ENCODE data around the gene TRIM33. TPM values are rescaled to one million over a fixed set of nuclear protein-coding genes. Genes with fewer than 3 reads are reported as not detected.

The TRIM33 gene
- polyA plus RNA-seq, 1 donor from 2014 or later = 58.7 TPM

- no peaks in the 10 kb centered on the region for H3K9me3 ChIP-seq (ENCODE audit: low read length)
- no peaks in the 10 kb centered on the region for H3F3A ChIP-seq (ENCODE audit: insufficient read depth, low read length, poor library complexity, severe bottlenecking)
- H3K27me3 ChIP-seq (ENCODE audit: insufficient read depth, low read depth, low read length) = no peaks in the 10 kb centered on the region
- no peaks in the 10 kb centered on the region for H3K79me2 ChIP-seq (replicated peaks; ENCODE audit: insufficient read depth, low read length)
- no peak overlapping the region for H3K9ac ChIP-seq (ENCODE audit: low read length)
- H3K4me2 ChIP-seq (ENCODE audit: low read length) = no peak overlapping the region
- H4K20me1 ChIP-seq (ENCODE audit: insufficient read depth) = no peaks in the 10 kb centered on the region
- H2AFZ ChIP-seq (ENCODE audit: low read depth, low read length) = no peak overlapping the region
- H3K4me3 ChIP-seq (ENCODE audit: low read length) = no peak overlapping the region
- no peak overlapping the region for H3K27ac ChIP-seq (ENCODE audit: low read length)
- H3K9me2 ChIP-seq (ENCODE audit: insufficient read depth, low read length) = no peaks in the 10 kb centered on the region
- no peaks in the 10 kb centered on the region for H3K36me3 ChIP-seq (ENCODE audit: insufficient read depth, low read length)
- no peak for TF ChIP-seq REST (IDR thresholded peaks at IDR 0.05; ENCODE audit: borderline replicate concordance)
- no peak for TF ChIP-seq RAD21 (conservative IDR thresholded peaks at IDR 0.05)
- no peak for TF ChIP-seq TAF1 (IDR thresholded peaks at IDR 0.05; ENCODE audit: low read depth)
- TF ChIP-seq MXI1 (conservative IDR thresholded peaks at IDR 0.05; ENCODE audit: poor library complexity, severe bottlenecking) = no peak
These were observed 20.1 kb upstream of the TRIM33 start for GRCh38 chr1:114531094-114531493.

DNA sequence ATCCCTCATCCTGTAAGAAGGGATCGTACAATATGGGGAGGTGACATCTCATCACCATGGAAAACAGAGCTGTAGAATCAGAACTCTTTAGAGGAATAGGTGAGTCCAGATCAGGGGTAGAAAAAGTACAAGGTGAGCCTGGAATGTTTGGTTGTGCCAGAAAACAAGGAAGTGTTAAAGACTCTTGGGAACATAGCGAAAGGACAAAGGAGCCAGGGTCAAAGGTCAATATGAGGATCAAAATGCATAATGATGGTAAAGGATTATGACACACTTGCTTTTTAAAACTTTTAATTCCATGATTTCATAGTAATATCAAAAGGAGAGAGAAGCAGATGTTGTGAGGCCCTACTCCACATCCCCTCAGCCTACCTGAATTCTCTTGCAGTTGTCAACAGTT, 19.2 kb upstream of the TRIM33 start:
- H3K9ac ChIP-seq (ENCODE audit: low read length) = no peak overlapping the region
- no peak overlapping the region for H3K4me2 ChIP-seq (ENCODE audit: low read length)
- no peak overlapping the region for H2AFZ ChIP-seq (ENCODE audit: low read depth, low read length)
- H3K9me2 ChIP-seq (ENCODE audit: insufficient read depth, low read length) = no peaks in the 10 kb centered on the region
- no peaks in the 10 kb centered on the region for H3K79me2 ChIP-seq (replicated peaks; ENCODE audit: insufficient read depth, low read length)
- no peaks in the 10 kb centered on the region for H3K27me3 ChIP-seq (ENCODE audit: insufficient read depth, low read depth, low read length)
- TF ChIP-seq RAD21 (conservative IDR thresholded peaks at IDR 0.05) = no peak
- TF ChIP-seq EZH2 (IDR thresholded peaks at IDR 0.05; ENCODE audit: borderline replicate concordance, insufficient read depth, low read length, poor library complexity, severe bottlenecking) = no peak
- TF ChIP-seq EP300 (conservative IDR thresholded peaks at IDR 0.05; ENCODE audit: poor library complexity, severe bottlenecking) = no peak
- TF ChIP-seq SMC3 (conservative IDR thresholded peaks at IDR 0.05; ENCODE audit: poor library complexity) = no peak
- no peak for TF ChIP-seq TAF1 (IDR thresholded peaks at IDR 0.05; ENCODE audit: low read depth)
- no peak for TF ChIP-seq MXI1 (conservative IDR thresholded peaks at IDR 0.05; ENCODE audit: poor library complexity, severe bottlenecking)
- H3F3A ChIP-seq (ENCODE audit: insufficient read depth, low read length, poor library complexity, severe bottlenecking) = no peaks in the 10 kb centered on the region
- H3K36me3 ChIP-seq (ENCODE audit: insufficient read depth, low read length) = no peaks in the 10 kb centered on the region
- H3K4me3 ChIP-seq (ENCODE audit: low read length) = no peak overlapping the region
- H4K20me1 ChIP-seq (ENCODE audit: insufficient read depth) = no peaks in the 10 kb centered on the region
- no peak overlapping the region for H3K27ac ChIP-seq (ENCODE audit: low read length)
- H3K9me3 ChIP-seq (ENCODE audit: low read length) = no peaks in the 10 kb centered on the region

- Histone ChIP-seq H2AFZ (ENCODE audit: low read depth, low read length) (no peak overlapping the region), H3F3A (ENCODE audit: insufficient read depth, low read length, poor library complexity, severe bottlenecking) (no peaks in the 10 kb centered on the region), H3K9me3 (ENCODE audit: low read length) (no peaks in the 10 kb centered on the region), H3K27ac (ENCODE audit: low read length) (no peak overlapping the region), H3K4me2 (ENCODE audit: low read length) (no peak overlapping the region), H3K4me3 (ENCODE audit: low read length) (no peak overlapping the region), H3K27me3 (ENCODE audit: insufficient read depth, low read depth, low read length) (no peaks in the 10 kb centered on the region), H3K36me3 (ENCODE audit: insufficient read depth, low read length) (no peaks in the 10 kb centered on the region), H3K79me2 (replicated peaks; ENCODE audit: insufficient read depth, low read length) (no peaks in the 10 kb centered on the region), H3K9me2 (ENCODE audit: insufficient read depth, low read length) (no peaks in the 10 kb centered on the region), H4K20me1 (ENCODE audit: insufficient read depth) (no peaks in the 10 kb centered on the region), H3K9ac (ENCODE audit: low read length) (no peak overlapping the region)
- no peak for TF ChIP-seq MXI1 (conservative IDR thresholded peaks at IDR 0.05; ENCODE audit: poor library complexity, severe bottlenecking)
- no peak for TF ChIP-seq EP300 (conservative IDR thresholded peaks at IDR 0.05; ENCODE audit: poor library complexity, severe bottlenecking)
- no peak for TF ChIP-seq POLR2AphosphoS5 (IDR thresholded peaks at IDR 0.05)
- no peak for TF ChIP-seq TAF1 (IDR thresholded peaks at IDR 0.05; ENCODE audit: low read depth)
- no peak for TF ChIP-seq RAD21 (conservative IDR thresholded peaks at IDR 0.05)
- TF ChIP-seq EZH2 (IDR thresholded peaks at IDR 0.05; ENCODE audit: borderline replicate concordance, insufficient read depth, low read length, poor library complexity, severe bottlenecking) = no peak
- TF ChIP-seq, protein P1, sequence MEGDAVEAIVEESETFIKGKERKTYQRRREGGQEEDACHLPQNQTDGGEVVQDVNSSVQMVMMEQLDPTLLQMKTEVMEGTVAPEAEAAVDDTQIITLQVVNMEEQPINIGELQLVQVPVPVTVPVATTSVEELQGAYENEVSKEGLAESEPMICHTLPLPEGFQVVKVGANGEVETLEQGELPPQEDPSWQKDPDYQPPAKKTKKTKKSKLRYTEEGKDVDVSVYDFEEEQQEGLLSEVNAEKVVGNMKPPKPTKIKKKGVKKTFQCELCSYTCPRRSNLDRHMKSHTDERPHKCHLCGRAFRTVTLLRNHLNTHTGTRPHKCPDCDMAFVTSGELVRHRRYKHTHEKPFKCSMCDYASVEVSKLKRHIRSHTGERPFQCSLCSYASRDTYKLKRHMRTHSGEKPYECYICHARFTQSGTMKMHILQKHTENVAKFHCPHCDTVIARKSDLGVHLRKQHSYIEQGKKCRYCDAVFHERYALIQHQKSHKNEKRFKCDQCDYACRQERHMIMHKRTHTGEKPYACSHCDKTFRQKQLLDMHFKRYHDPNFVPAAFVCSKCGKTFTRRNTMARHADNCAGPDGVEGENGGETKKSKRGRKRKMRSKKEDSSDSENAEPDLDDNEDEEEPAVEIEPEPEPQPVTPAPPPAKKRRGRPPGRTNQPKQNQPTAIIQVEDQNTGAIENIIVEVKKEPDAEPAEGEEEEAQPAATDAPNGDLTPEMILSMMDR (IDR thresholded peaks at IDR 0.05; ENCODE audit: poor library complexity, severe bottlenecking) = no peak
- no peak for TF ChIP-seq REST (IDR thresholded peaks at IDR 0.05; ENCODE audit: borderline replicate concordance)
- TF ChIP-seq SMC3 (conservative IDR thresholded peaks at IDR 0.05; ENCODE audit: poor library complexity) = no peak
These were observed 13.9 kb upstream of the TRIM33 start for GRCh38 chr1:114524944-114525343.
